ENCODE results near the gene CNTNAP5. TPM values are rescaled to one million over a fixed set of nuclear protein-coding genes. Genes with fewer than 3 reads are reported as not detected.

The CNTNAP5 gene
- total and polyA plus RNA-seq, 8 donors = 0.03 to 0.29 (median 0.10) TPM; not detected in 4

GRCh38 chr2:124670187-124670586 lies 645.1 kb downstream of the CNTNAP5 start:
- no peak for DNase-seq

DNA sequence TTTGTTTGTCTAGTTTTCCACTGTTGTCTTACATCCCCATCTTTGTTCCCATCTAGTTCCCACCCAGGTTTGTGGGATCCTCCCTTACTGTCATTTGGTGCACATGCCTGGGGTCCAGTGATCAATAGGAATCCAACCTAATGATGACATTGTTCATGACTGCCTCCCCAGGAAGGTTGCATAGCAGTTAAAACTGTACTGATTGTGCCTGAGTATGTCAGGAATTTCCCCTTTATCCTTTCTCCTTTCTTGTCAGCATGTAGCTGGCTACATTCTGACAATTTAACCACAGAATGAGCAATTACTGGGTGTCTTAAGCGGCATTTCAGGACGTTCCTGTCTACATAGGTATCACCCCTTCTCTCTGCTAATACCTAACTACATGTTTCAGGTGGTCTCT lies 653.0 kb downstream of the CNTNAP5 start:
- no peak for DNase-seq
- H3K36me3 ChIP-seq = no peaks in the 10 kb centered on the region
- H3K27me3 ChIP-seq = no peaks in the 10 kb centered on the region
- TF ChIP-seq, protein P1, sequence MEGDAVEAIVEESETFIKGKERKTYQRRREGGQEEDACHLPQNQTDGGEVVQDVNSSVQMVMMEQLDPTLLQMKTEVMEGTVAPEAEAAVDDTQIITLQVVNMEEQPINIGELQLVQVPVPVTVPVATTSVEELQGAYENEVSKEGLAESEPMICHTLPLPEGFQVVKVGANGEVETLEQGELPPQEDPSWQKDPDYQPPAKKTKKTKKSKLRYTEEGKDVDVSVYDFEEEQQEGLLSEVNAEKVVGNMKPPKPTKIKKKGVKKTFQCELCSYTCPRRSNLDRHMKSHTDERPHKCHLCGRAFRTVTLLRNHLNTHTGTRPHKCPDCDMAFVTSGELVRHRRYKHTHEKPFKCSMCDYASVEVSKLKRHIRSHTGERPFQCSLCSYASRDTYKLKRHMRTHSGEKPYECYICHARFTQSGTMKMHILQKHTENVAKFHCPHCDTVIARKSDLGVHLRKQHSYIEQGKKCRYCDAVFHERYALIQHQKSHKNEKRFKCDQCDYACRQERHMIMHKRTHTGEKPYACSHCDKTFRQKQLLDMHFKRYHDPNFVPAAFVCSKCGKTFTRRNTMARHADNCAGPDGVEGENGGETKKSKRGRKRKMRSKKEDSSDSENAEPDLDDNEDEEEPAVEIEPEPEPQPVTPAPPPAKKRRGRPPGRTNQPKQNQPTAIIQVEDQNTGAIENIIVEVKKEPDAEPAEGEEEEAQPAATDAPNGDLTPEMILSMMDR (IDR thresholded peaks at IDR 0.05) = no peak
- peaks cover 0 to 21% of the 10 kb centered on the region in 2 donors for H3K9me3 ChIP-seq
- no peak overlapping the region for H3K27ac ChIP-seq
- ATAC-seq = no peak
- H3K4me1 ChIP-seq = no peaks in the 10 kb centered on the region
- intact Hi-C loops (cut with DNase I) = no loop called here
- H3K4me3 ChIP-seq = no peak overlapping the region

More at GRCh38 chr2:124670187-124670586, 645.1 kb downstream of the CNTNAP5 start:
- no peak for ATAC-seq
- Histone ChIP-seq H3K27me3 (no peaks in the 10 kb centered on the region), H3K27ac (no peak overlapping the region), H3K4me3 (no peak overlapping the region), H3K4me1 (no peaks in the 10 kb centered on the region), H3K9me3 (no peaks in the 10 kb centered on the region), H3K36me3 (no peaks in the 10 kb centered on the region)
- intact Hi-C loops (cut with DNase I) = no loop called here
- TF ChIP-seq, protein P1 (IDR thresholded peaks at IDR 0.05) = no peak

DNA sequence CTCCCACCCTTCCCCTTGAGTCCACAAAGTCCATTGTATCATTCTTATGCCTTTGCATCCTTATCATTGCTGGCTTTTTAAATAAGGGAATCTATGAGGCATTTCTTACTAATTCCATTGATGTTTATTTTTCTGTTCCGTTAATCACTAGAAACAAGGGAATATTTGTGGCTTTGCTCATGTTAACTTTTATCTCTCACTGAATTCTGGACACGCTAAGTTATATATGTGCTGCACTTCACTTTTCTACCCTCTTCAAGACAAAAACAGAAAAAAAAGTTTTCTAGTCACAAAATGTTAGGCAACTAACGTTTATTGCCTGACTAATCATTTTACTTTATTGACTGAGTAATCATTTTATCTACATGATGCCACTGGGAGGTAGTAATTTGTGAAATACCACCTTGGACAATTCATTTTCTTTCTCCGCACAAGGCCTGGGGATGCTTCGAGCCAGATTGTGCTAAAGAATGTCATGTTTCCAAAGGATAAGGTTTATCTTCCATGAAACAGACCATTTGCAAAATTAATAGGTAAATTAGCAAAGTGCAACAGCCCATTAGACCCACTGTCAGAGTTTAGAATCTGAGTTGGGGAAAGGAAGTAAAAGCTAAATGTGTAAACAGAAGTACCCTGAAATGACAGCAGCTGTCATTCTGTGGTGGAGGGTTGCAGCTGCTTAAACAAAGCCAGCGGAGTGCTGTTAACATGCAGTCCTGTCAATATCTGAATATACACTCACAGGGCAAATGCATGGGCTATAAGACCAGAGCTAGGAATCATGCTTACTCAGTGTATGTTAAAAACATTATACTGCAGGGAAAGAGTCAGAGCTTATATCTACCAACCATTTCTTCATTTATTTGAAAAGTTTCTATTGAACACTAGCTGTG lies 658.7 kb downstream of the CNTNAP5 start:
- TF ChIP-seq, protein P1 (IDR thresholded peaks at IDR 0.05) = no peak
- Histone ChIP-seq H3K27me3 (no peaks in the 10 kb centered on the region), H3K27ac (no peak overlapping the region), H3K36me3 (no peaks in the 10 kb centered on the region), H3K4me3 (no peak overlapping the region), H3K4me1 (no peaks in the 10 kb centered on the region), H3K9me3 (peaks cover 0 to 33% of the 10 kb centered on the region in 2 donors)
- intact Hi-C loops (cut with DNase I) = no loop called here
- ATAC-seq (no peak), DNase-seq (no peak)

- intact Hi-C loops (cut with DNase I) = no loop called here
- no peak overlapping the region for H3K27ac ChIP-seq
- no peaks in the 10 kb centered on the region for H3K4me1 ChIP-seq
- ATAC-seq = no peak
- DNase-seq = no peak
- H3K9me3 ChIP-seq = peaks cover 0 to 56% of the 10 kb centered on the region in 2 donors
- H3K27me3 ChIP-seq = no peaks in the 10 kb centered on the region
- H3K36me3 ChIP-seq = no peaks in the 10 kb centered on the region
- TF ChIP-seq, protein P1 (IDR thresholded peaks at IDR 0.05) = no peak
- no peak overlapping the region for H3K4me3 ChIP-seq
Measured at GRCh38 chr2:124689348-124689747, 664.3 kb downstream of the CNTNAP5 start.

- ATAC-seq (no peak), DNase-seq (no peak)
- H3K27ac ChIP-seq = no peak overlapping the region
- TF ChIP-seq, protein P1 (IDR thresholded peaks at IDR 0.05) = no peak
- H3K4me3 ChIP-seq = no peak overlapping the region
- H3K9me3 ChIP-seq = peaks cover 0 to 42% of the 10 kb centered on the region in 2 donors
- intact Hi-C loops (cut with DNase I) = no loop called here
- no peaks in the 10 kb centered on the region for H3K27me3 ChIP-seq
- H3K36me3 ChIP-seq = no peaks in the 10 kb centered on the region
- no peaks in the 10 kb centered on the region for H3K4me1 ChIP-seq
Measured at GRCh38 chr2:124692216-124692615, 667.1 kb downstream of the CNTNAP5 start.

Data from left lung (tissue), 10 donors.